ENCODE data around the gene UNG.

- TF ChIP-seq CTCF (IDR thresholded peaks at IDR 0.05) (no peak), POLR2A (IDR thresholded peaks at IDR 0.05) (no peak)
These were observed 29.4 kb downstream of the UNG start for GRCh38 chr12:109126784-109127183.
